Heart right ventricle (tissue), 16 donors: Measurements from ENCODE around the gene CKMT2. TPM values are rescaled to one million over a fixed set of nuclear protein-coding genes. Genes with fewer than 3 reads are reported as not detected.
"Not testable (repeated sequence)": the region's sequence is repeated elsewhere in the genome, so short reads cannot be mapped to it uniquely, and the experiment has no call there.

Experiments
- ATAC-seq, 8 donors: fragments of 200-7000 bp; cut with Tn5 transposase; one replicate each; pipeline ENCODE4 v1.9.1; 2020; ENCODE audit warnings: mild to moderate bottlenecking in 8 of 8, moderate library complexity in 8 of 8, moderate number of reproducible peaks in 1 of 8
- DNase-seq, 2 donors: peaks; one replicate each; pipeline ENCODE4 v3.0.0-alpha.2; 2020
- H3K27ac ChIP-seq, 10 donors: fragments of 200-600 bp; sonication (generic) in 2 of 10; one replicate each; pipeline versions ENCODE4 v1.5.0 to v1.8.0; 2020 to 2022; ENCODE audit warnings: mild to moderate bottlenecking in 3 of 10
- H3K27me3 ChIP-seq, 7 donors: fragments of 200-600 bp; one replicate each; pipeline ENCODE4 v1.8.0; 2021 to 2022; ENCODE audit warnings: mild to moderate bottlenecking in 2 of 7
- H3K36me3 ChIP-seq, 9 donors: fragments of 200-600 bp; sonication (generic) in 1 of 9; one replicate each; pipeline versions ENCODE4 v1.5.0 to v1.8.0; 2020 to 2022; ENCODE audit warnings: mild to moderate bottlenecking in 2 of 9
- H3K4me1 ChIP-seq, 9 donors: fragments of 200-600 bp; sonication (generic) in 1 of 9; one replicate each; pipeline versions ENCODE4 v1.5.0 to v1.8.0; 2020 to 2022; ENCODE audit warnings: mild to moderate bottlenecking in 4 of 9
- H3K4me3 ChIP-seq, 10 donors: fragments of 200-600 bp; sonication (generic) in 2 of 10; one replicate each; pipeline versions ENCODE4 v1.5.0 to v1.8.0; 2020 to 2022; ENCODE audit warnings: mild to moderate bottlenecking in 7 of 10, moderate library complexity in 2 of 10
- H3K9me3 ChIP-seq, 11 donors: fragments of 200-600 bp in 10 of 11; sonication (generic) in 2 of 11; one replicate each; pipeline versions ENCODE4 v1.5.0 to v1.8.0; 2013 to 2022; ENCODE audit warnings: mild to moderate bottlenecking in 2 of 11, control low read depth in 1 of 11, moderate library complexity in 1 of 11
- CTCF ChIP-seq, 9 donors: fragments of 200-600 bp; sonication (generic) in 2 of 9; IDR thresholded peaks; one replicate each; pipeline versions ENCODE4 v1.5.0 to v1.8.0; 2021 to 2022; ENCODE audit warnings: antibody characterized with exemption in 9 of 9, mild to moderate bottlenecking in 5 of 9, moderate library complexity in 1 of 9
- WGBS, 2 donors: extraction: QIAGEN DNeasy Blood & Tissue Kit; methylation state at CpG; one replicate each; pipeline ENCODE4 v1.1.7; 2013; ENCODE audit warnings: inconsistent platforms in 1 of 2; 5-methylcytosine and 5-hydroxymethylcytosine counted together
- intact Hi-C, 10 donors: fragments of 100-400 bp; cut with DNase I; formaldehyde crosslinking; loops; one replicate each; pipeline versions ENCODE4 v1.11.1 to v1.14.2; 2022
- polyA plus RNA-seq, 2 donors: library from polyadenylated mRNA; stranded (reverse); fragments of 200-250 nt; gene quantifications; one replicate each; pipeline ENCODE4 v1.2.3, GENCODE V29; 2013
- total RNA-seq, 10 donors: library from RNA; stranded (reverse); fragmentation: NEBNext Ultra II Directional in 3 of 10; extraction: Animal tissue kit (Norgen Biotek cat#: 25700) in 3 of 10; gene quantifications; one replicate each; pipeline versions ENCODE4 v1.2.1 to v1.2.4, GENCODE V29; 2021 to 2023
- donor health status: Arrhythmogenic right ventricular cardiomyopathy.
- donor health status: ischemic (EF 13 %, LVEDD 7.1; RV severe dilation, severe dysfunction).
- donor health status: healthy with polysubstance abuse.
- donor health status: DM: no; HTN: yes; CAD: no.
- donor health status: DM: no; HTN: no; CAD: no.
- donor health status: ischemic (EF 25% LVEDD 6.9; RV normal size, moderate dysfunction).
- donor health status: ischemic (EF 25% LVEDD 5.7; RV mildly dilated, moderate dysfunction).
- donor health status: healthy.
- donor health status: DM: yes; HTN: yes; CAD: no.
- donor health status: Ischemic cardiomyopathy.
- donor health status: ischemic (EF 35%, LVEDD 5.7; RV mildly dilated, moderate dysfunction).
- donor health status: nonischemic (EF 11% LVEDD 7.7; RV severe dilation, severe dysfunction).
- donor health status: DM: yes; HTN: yes; CAD: no.
- donor health status: PGD.
- donor health status: ischemic (EF 29% LVEDD 5.4; RV normal size, mild dysfunction).
- donor health status: nonischemic (EF 23%, LVEDD 6.1; RV moderate dilation, normal function).

The CKMT2 gene
- total and polyA plus RNA-seq, 12 donors, result 1,088 to 2,236 (median 1,671) TPM

- intact Hi-C loops, result no loop called here
- TF ChIP-seq CTCF (IDR thresholded peaks at IDR 0.05), result no peak
- ATAC-seq (no peak), DNase-seq (no peak)
- no peaks in the 10 kb centered on the region for H3K27me3 ChIP-seq
- H3K9me3 ChIP-seq, result peaks cover 0 to 38% (median 24%) of the 10 kb centered on the region in 11 donors
- H3K4me3 ChIP-seq, result no peak overlapping the region
- H3K4me1 ChIP-seq, result no peaks in the 10 kb centered on the region
- H3K27ac ChIP-seq, result no peak overlapping the region
- 71 to 81% methylated on average over 3 of the region's 3 CpGs for WGBS, 2 donors
- H3K36me3 ChIP-seq, result peaks cover 0 to 82% (median 34%) of the 10 kb centered on the region in 9 donors
These were observed 35.5 kb downstream of the CKMT2 start for GRCh38 chr5:81268521-81269196.

- peaks cover 0 to 45% (median 33%) of the 10 kb centered on the region in 11 donors for H3K9me3 ChIP-seq
- H3K4me1 ChIP-seq, result no peaks in the 10 kb centered on the region
- H3K27ac ChIP-seq, result no peak overlapping the region
- DNase-seq (no peak), ATAC-seq (peak in 5 of 8 donors; percentile 14 to 29 (median 19))
- WGBS, 2 donors, result 94 to 95% methylated on average over 8 of the region's 8 CpGs
- H3K36me3 ChIP-seq, result peaks cover 0 to 70% (median 23%) of the 10 kb centered on the region in 9 donors
- no peaks in the 10 kb centered on the region for H3K27me3 ChIP-seq
- intact Hi-C loops, result no loop called here
- no peak overlapping the region for H3K4me3 ChIP-seq
- TF ChIP-seq CTCF (IDR thresholded peaks at IDR 0.05), result no peak
These were observed 36.8 kb downstream of the CKMT2 start for GRCh38 chr5:81269751-81270393.

DNA sequence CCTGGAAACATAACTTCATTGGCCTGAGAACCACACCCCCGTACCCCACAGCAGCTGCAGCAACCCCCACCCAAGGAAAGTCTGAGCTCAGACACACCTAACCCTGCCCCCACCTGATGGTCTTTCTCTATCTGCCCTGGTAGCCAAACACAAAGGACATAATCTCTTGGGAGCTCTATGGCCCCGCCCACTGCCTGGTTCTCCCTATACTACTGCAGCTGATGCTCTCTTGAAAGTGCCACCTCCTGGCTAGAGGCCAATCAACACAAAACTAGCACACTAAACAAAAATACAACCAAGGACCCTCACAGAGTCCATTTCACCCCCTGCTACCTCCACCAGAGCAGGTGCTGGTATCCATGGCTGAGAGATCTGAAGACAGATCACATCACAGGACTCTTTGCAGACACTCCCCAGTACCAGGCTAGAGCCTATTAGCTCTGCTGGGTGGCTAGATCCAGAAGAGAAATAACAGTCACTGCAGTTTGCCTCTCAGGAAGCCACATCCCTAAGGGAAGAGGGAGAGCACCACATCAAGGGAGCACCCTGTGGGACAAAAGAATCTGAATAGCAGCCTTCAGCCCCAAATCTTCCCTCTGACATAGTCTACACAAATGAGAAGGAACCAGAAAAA, 37.4 kb downstream of the CKMT2 start:
- H3K4me1 ChIP-seq, H3K27ac ChIP-seq, DNase-seq, H3K27me3 ChIP-seq, H3K4me3 ChIP-seq, intact Hi-C loops: not testable (repeated sequence)
- ATAC-seq, result peak in 3 of 8 donors; percentile 24 to 43 (median 42)
- Histone ChIP-seq H3K36me3 (peaks cover 0 to 64% (median 17%) of the 10 kb centered on the region in 9 donors), H3K9me3 (peaks cover 0 to 52% (median 40%) of the 10 kb centered on the region in 11 donors)
- WGBS, 2 donors, result 97 to 100% methylated on average over 2 of the region's 2 CpGs

- no peak for ATAC-seq
- no peak for TF ChIP-seq CTCF (IDR thresholded peaks at IDR 0.05)
These were observed 50.9 kb downstream of the CKMT2 start for GRCh38 chr5:81283976-81284375.

More at GRCh38 chr5:81283976-81284375, 50.9 kb downstream of the CKMT2 start:
- Histone ChIP-seq H3K9me3 (peaks cover 0 to 13% (median 0%) of the 10 kb centered on the region in 11 donors), H3K27me3 (no peaks in the 10 kb centered on the region), H3K4me1 (no peaks in the 10 kb centered on the region), H3K4me3 (no peak overlapping the region), H3K36me3 (peaks cover 0 to 17% (median 0%) of the 10 kb centered on the region in 9 donors), H3K27ac (no peak overlapping the region)
- 94 to 95% methylated on average over 1 of the region's 1 CpG for WGBS, 2 donors
- intact Hi-C loops, result no loop called here
- DNase-seq, result no peak
